Lung (tissue), 12 donors: ENCODE data around the gene TANGO6. TPM values are rescaled to one million over a fixed set of nuclear protein-coding genes. Genes with fewer than 3 reads are reported as not detected.

Experiments
- ATAC-seq: fragments of 200-7000 bp; cut with Tn5 transposase; one replicate; pipeline ENCODE4 v1.9.1; 2020; ENCODE audit warnings: moderate number of reproducible peaks; ENCODE audit not compliant: insufficient read depth, low FRiP score
- DNase-seq, 3 donors: peaks; one replicate each; pipeline ENCODE4 v3.0.0-alpha.2; 2013 to 2017
- H3K27ac ChIP-seq, 2 donors: one replicate each; pipeline ENCODE4 v1.5.1; 2013; ENCODE audit warnings: mild to moderate bottlenecking in 2 of 2, moderate library complexity in 2 of 2, control low read depth in 1 of 2, inconsistent platforms in 1 of 2, low read depth in 1 of 2, low read length in 1 of 2
- H3K27me3 ChIP-seq, 3 donors: one replicate each; pipeline ENCODE4 v1.5.1; 2013; ENCODE audit warnings: low read length in 2 of 3; ENCODE audit not compliant: control insufficient read depth in 3 of 3, insufficient read depth in 3 of 3
- H3K36me3 ChIP-seq, 4 donors: one replicate each; pipeline ENCODE4 v1.5.1; 2013; ENCODE audit warnings: low read length in 4 of 4, mild to moderate bottlenecking in 1 of 4, moderate library complexity in 1 of 4; ENCODE audit not compliant: control insufficient read depth in 4 of 4, insufficient read depth in 4 of 4
- H3K4me1 ChIP-seq, 5 donors: one replicate each; pipeline ENCODE4 v1.5.1; 2013; ENCODE audit warnings: low read length in 5 of 5, mild to moderate bottlenecking in 2 of 5, moderate library complexity in 1 of 5; ENCODE audit not compliant: control insufficient read depth in 5 of 5, insufficient read depth in 5 of 5
- H3K4me3 ChIP-seq: one replicate; pipeline ENCODE4 v1.5.1; 2013; ENCODE audit warnings: mild to moderate bottlenecking, control low read depth, moderate library complexity
- H3K9ac ChIP-seq, 2 donors: one replicate each; pipeline ENCODE4 v1.5.1; 2013; ENCODE audit warnings: low read length in 2 of 2, control low read depth in 1 of 2; ENCODE audit not compliant: insufficient read depth in 1 of 2
- H3K9me3 ChIP-seq, 4 donors: one replicate each; pipeline ENCODE4 v1.5.1; 2013; ENCODE audit warnings: low read length in 3 of 4, mild to moderate bottlenecking in 1 of 4, moderate library complexity in 1 of 4; ENCODE audit not compliant: control insufficient read depth in 4 of 4, insufficient read depth in 3 of 4
- WGBS, 2 donors: extraction: QIAGEN DNeasy Blood & Tissue Kit; methylation state at CpG; one replicate each; pipeline ENCODE4 v1.1.7; 2013; 5-methylcytosine and 5-hydroxymethylcytosine counted together
- polyA plus RNA-seq, 2 donors: library from polyadenylated mRNA; stranded (reverse); fragments of 200-250 nt; gene quantifications; one replicate each; pipeline ENCODE4 v1.2.1, GENCODE V29; 2013
- total RNA-seq, 2 donors: library from RNA; depleted of rRNA in 1 of 2; stranded (reverse); fragments of >200 nt in 1 of 2; gene quantifications; one replicate each; pipeline ENCODE4 v1.2.1, GENCODE V29; 2014 to 2021
- TF ChIP-seq, protein P1 (sequence below): IDR thresholded peaks from 2 replicates; pipeline ENCODE4 v1.5.1; 2012; ENCODE audit warnings: mild to moderate bottlenecking; ENCODE audit errors: control extremely low read depth, extremely low read depth
- donor health status: control.
- donor health status: control.
- donor health status: Bipolar disorder and iron deficiency.
- donor health status: healthy.
- donor health status: DM: yes; HTN: yes; CAD: no.

Gene TANGO6
- total and polyA plus RNA-seq, 4 donors, result 2.3 to 19.3 (median 11.9) TPM

DNA sequence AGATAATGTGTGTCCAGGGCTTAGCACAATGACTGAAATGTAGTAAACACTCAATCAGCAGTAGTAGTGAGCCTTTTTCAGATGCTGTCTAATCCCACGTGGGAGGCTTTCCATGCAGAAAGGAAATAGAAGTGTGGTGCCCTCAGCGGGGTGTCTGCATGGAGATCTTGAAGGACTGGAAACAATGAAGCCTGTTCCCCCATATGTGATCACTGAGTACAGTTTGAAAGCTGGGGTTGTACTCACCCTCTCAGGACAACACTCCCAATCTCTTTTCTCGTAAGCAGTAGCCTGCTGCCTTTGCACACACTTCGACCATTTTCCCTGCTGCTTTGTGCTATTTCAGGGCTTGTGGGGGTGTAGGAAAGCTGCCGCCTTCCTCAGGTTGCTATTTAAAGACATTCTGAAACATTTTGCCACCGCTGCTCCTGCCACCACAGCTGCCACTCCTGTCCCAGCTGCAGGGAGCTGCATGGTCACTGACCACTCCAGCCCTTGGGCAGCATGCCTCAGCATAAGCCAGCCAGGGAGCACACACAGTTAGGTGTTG, 221.5 kb downstream of the TANGO6 start:
- Histone ChIP-seq H3K9me3 (no peaks in the 10 kb centered on the region), H3K4me3 (no peak overlapping the region), H3K27me3 (no peaks in the 10 kb centered on the region), H3K27ac (no peak overlapping the region), H3K9ac (no peak overlapping the region), H3K4me1 (peaks cover 0 to 14% (median 0%) of the 10 kb centered on the region in 5 donors), H3K36me3 (peaks cover 0 to 1% (median 0%) of the 10 kb centered on the region in 4 donors)
- DNase-seq (no peak), ATAC-seq (no peak)
- TF ChIP-seq, protein P1, sequence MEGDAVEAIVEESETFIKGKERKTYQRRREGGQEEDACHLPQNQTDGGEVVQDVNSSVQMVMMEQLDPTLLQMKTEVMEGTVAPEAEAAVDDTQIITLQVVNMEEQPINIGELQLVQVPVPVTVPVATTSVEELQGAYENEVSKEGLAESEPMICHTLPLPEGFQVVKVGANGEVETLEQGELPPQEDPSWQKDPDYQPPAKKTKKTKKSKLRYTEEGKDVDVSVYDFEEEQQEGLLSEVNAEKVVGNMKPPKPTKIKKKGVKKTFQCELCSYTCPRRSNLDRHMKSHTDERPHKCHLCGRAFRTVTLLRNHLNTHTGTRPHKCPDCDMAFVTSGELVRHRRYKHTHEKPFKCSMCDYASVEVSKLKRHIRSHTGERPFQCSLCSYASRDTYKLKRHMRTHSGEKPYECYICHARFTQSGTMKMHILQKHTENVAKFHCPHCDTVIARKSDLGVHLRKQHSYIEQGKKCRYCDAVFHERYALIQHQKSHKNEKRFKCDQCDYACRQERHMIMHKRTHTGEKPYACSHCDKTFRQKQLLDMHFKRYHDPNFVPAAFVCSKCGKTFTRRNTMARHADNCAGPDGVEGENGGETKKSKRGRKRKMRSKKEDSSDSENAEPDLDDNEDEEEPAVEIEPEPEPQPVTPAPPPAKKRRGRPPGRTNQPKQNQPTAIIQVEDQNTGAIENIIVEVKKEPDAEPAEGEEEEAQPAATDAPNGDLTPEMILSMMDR, result no peak
- 74 to 78% methylated on average over 6 of the region's 6 CpGs for WGBS, 2 donors

DNA sequence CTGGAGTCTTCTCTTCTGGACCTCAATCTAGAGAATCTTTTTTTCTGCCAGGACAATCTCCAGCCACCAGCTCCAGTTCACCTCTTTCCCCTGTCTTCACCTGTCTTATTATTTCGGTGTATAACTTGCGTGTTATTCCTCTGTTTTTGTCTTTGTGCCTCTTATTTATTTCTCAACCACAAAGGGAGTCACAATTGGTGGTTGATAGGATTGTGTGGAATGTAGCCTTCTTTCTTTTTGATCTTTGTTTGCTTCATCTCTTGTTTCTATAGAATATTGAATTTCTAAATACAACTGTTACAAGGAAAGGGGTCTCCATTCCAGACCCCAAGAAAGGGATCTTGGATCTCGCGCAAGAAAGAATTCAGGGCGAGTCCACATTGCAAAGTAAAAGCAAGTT, 226.2 kb downstream of the TANGO6 start:
- H3K9me3 ChIP-seq, result no peaks in the 10 kb centered on the region
- H3K9ac ChIP-seq, result no peak overlapping the region
- no peak overlapping the region for H3K27ac ChIP-seq
- H3K36me3 ChIP-seq, result peaks cover 0 to 1% (median 0%) of the 10 kb centered on the region in 4 donors
- H3K4me3 ChIP-seq, result no peak overlapping the region
- no peaks in the 10 kb centered on the region for H3K27me3 ChIP-seq
- H3K4me1 ChIP-seq, result peaks cover 0 to 28% (median 9%) of the 10 kb centered on the region in 5 donors
- DNase-seq (no peak), ATAC-seq (no peak)
- 96% methylated on average over 5 of the region's 5 CpGs for WGBS, 2 donors
- TF ChIP-seq, protein P1, result no peak

DNA sequence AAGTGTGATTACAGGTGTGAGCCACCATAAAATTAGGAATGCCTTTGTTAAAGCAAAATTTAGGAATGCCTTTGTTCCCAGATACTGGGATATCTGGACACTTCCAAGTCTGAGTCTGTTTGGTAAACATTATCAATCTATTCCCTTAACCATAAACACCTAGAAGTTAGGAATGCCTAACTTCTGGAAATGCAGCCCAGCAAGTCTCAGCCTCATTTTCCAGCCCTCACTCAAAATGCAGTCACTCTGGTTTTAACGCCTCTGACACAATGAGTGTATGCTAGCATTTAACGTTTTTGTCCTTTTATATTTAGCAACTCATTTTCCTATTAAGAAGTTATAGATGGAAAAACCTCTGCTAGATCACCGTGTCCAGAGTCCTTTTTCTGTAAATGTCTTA, 227.7 kb downstream of the TANGO6 start:
- DNase-seq, result peak in 1 of 3 donors; percentile 24
- no peak overlapping the region for H3K27ac ChIP-seq
- 70 to 90% methylated on average over 3 of the region's 3 CpGs for WGBS, 2 donors

More for the DNA sequence above, 227.7 kb downstream of the TANGO6 start:
- no peak overlapping the region for H3K9ac ChIP-seq
- TF ChIP-seq, protein P1, result no peak
- no peak for ATAC-seq
- no peak overlapping the region for H3K4me3 ChIP-seq
- H3K4me1 ChIP-seq, result peaks cover 0 to 14% (median 7%) of the 10 kb centered on the region in 5 donors
- H3K9me3 ChIP-seq, result no peaks in the 10 kb centered on the region
- H3K36me3 ChIP-seq, result no peaks in the 10 kb centered on the region
- H3K27me3 ChIP-seq, result no peaks in the 10 kb centered on the region
